GM19452 (cell line): Measurements from ENCODE around the gene ACADM.
"Not testable (repeated sequence)": the region's sequence is repeated elsewhere in the genome, so short reads cannot be mapped to it uniquely, and the experiment has no call there.

Experiments used
- ATAC-seq: cut with Tn5 transposase; IDR thresholded peaks from one replicate; pipeline ENCODE4 v1.9.1; 2021; ENCODE audit not compliant: unreplicated experiment

The ACADM gene

GRCh38 chr1:75724472-75725022, at the start of gene ACADM:
Gene ACADM (plus strand): TSS chr1:75724709. CDS start chr1:75724788, 79 bp downstream.
- peak; percentile 88 for ATAC-seq

GRCh38 chr1:75677443-75677842, 47.1 kb upstream of the ACADM start:
- no peak for ATAC-seq

- not testable (repeated sequence) for ATAC-seq
Measured at GRCh38 chr1:75677964-75678363, 46.5 kb upstream of the ACADM start.

- ATAC-seq = no peak
Measured at GRCh38 chr1:75690547-75690946, 34.0 kb upstream of the ACADM start.

- no peak for ATAC-seq
Measured at GRCh38 chr1:75693551-75693950, 31.0 kb upstream of the ACADM start.

- ATAC-seq = no peak
Measured at GRCh38 chr1:75696000-75696399, 28.5 kb upstream of the ACADM start.

- ATAC-seq = no peak
Measured at GRCh38 chr1:75707191-75707590, 17.3 kb upstream of the ACADM start.

- ATAC-seq = no peak
Measured at GRCh38 chr1:75708910-75709309, 15.6 kb upstream of the ACADM start.

- no peak for ATAC-seq
Measured at GRCh38 chr1:75710832-75711231, 13.7 kb upstream of the ACADM start.

- no peak for ATAC-seq
Measured at GRCh38 chr1:75711846-75712245, 12.7 kb upstream of the ACADM start.

GRCh38 chr1:75712306-75712705, 12.2 kb upstream of the ACADM start:
- no peak for ATAC-seq

GRCh38 chr1:75719810-75720209, 4.7 kb upstream of the ACADM start:
- ATAC-seq = no peak

- ATAC-seq = no peak
Measured at GRCh38 chr1:75720325-75720724, 4.2 kb upstream of the ACADM start.

GRCh38 chr1:75720820-75721219, 3.7 kb upstream of the ACADM start:
- no peak for ATAC-seq

GRCh38 chr1:75722246-75722645, 2.3 kb upstream of the ACADM start:
- ATAC-seq = not testable (repeated sequence)

GRCh38 chr1:75722966-75723365, 1.5 kb upstream of the ACADM start:
- ATAC-seq = no peak

- peak; percentile 64 for ATAC-seq
Measured at GRCh38 chr1:75723989-75724471, 479 bp upstream of the ACADM start.

- ATAC-seq = no peak
Measured at GRCh38 chr1:75725266-75725665, 757 bp downstream of the ACADM start.

- ATAC-seq = no peak
Measured at GRCh38 chr1:75725861-75726361, 1.4 kb downstream of the ACADM start.

GRCh38 chr1:75727571-75727970, 3.1 kb downstream of the ACADM start:
- no peak for ATAC-seq

GRCh38 chr1:75730432-75730831, 5.9 kb downstream of the ACADM start:
- no peak for ATAC-seq

GRCh38 chr1:75731881-75732280, 7.4 kb downstream of the ACADM start:
- ATAC-seq = no peak

- ATAC-seq = no peak
Measured at GRCh38 chr1:75732703-75733102, 8.2 kb downstream of the ACADM start.
